ENCODE measurements around the gene RGS6.
A peak's percentile ranks its signal among the peaks of the same experiment; 100 is the strongest.

RGS6 gene

DNA sequence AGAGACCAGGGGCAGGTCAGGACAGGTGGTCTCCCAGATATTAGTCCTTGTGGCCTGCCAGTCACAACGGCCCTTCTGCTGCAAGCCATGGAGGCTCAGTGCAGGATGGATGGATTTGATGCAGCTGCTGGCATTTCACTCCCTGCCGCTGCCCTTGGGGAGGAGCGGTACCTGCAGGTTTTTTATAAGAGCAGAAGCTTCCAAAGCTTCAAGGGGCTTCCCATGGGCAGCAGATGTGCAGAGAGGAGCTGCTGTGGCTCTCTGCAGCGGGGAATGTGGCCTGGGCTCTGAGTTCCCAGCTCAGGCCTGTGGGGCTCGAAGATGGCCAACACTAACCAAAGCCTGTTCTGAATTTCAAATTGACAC is 582.4 kb downstream of the RGS6 start:
- DNase-seq = no peak

- DNase-seq = no peak
Observed at GRCh38 chr14:72515779-72516770, 583.8 kb downstream of the RGS6 start.

- DNase-seq = peak; percentile 8
Observed at GRCh38 chr14:72516936-72517700, 584.9 kb downstream of the RGS6 start.

- DNase-seq = no peak
Observed at GRCh38 chr14:72517736-72518135, 585.5 kb downstream of the RGS6 start.

DNA sequence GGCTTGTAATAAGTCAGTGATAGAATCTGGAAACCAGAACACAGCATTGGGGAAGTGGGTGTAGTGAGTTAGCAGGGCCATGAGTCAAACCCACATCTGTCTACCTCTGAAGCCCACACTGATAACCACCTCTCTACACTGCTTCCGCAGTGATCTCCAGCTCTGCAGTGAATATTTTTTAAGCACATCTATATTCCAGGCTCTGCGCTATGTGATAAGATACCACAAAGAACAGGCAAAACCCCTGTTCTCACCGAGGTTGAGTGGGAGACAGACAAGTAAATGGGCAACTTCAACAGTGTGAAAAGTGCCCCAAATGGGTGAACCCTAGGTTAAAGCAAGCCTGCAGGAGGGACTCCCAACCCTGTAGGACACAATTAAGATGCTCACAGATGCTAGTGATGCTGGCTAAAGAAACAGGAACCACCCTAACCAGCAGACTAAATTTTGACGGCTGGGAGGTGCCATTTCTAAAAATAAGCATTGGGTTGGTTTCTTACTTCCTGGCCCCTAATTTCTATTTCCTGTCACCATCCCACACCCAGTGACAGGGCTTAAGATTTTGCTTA is 586.7 kb downstream of the RGS6 start:
- DNase-seq = no peak

- no peak for DNase-seq
Observed at GRCh38 chr14:72519543-72519942, 587.3 kb downstream of the RGS6 start.

GRCh38 chr14:72521045-72521444 is 588.8 kb downstream of the RGS6 start:
- DNase-seq = no peak

DNA sequence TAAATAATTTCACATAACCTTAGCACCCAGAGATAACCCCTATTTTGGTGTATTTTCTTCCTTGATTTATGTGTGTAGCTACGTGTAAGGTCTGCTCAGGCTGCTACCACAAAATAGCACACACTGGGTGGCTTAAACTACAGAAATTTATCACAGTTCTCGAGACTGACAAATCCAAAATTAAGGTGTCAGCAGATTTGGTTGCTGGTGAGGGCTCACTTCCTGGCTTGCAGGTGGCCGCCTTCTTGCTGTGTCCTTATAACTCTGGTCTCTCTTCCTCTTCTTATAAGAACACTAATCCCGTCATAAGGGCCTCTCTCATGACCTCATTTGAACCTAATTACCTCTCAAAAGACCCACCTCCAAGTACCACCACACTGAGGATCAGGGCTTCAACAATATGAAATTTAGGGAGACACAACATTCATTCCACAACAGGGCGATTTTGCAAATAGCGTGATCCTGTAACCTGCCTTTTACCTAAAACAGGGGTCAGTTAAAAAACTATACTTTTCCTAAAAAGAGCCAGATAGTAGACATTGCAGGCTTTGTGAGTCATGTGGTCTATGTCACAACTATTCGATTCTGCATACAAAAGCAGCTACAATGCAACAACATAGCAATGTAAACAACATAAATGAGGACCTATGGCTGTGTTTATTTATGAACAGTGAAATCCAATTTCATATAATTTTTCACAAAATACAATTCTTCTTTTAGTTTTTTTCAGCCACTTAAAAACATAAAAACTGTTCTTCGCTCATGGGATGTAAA is 589.9 kb downstream of the RGS6 start:
- no peak for DNase-seq

DNA sequence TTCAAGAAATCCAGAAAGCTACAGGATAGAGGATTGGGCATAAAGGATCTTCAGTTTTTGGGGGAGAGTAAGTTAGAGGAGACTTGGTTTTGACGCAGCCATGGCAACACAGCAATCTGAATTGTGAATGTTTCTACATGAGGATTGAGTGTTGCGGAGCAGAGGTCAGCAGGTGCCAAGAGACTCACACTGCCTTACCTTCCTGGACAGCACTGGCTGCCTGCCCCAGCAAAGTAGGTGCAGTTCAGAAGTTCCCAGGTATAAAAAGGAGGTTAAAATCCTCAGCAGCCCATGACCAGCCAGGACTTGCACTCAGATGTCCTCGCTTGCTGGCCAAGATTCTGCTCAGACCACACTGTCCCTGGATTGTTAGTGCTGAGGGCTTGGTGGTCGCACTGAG is 590.6 kb downstream of the RGS6 start:
- DNase-seq = no peak

DNA sequence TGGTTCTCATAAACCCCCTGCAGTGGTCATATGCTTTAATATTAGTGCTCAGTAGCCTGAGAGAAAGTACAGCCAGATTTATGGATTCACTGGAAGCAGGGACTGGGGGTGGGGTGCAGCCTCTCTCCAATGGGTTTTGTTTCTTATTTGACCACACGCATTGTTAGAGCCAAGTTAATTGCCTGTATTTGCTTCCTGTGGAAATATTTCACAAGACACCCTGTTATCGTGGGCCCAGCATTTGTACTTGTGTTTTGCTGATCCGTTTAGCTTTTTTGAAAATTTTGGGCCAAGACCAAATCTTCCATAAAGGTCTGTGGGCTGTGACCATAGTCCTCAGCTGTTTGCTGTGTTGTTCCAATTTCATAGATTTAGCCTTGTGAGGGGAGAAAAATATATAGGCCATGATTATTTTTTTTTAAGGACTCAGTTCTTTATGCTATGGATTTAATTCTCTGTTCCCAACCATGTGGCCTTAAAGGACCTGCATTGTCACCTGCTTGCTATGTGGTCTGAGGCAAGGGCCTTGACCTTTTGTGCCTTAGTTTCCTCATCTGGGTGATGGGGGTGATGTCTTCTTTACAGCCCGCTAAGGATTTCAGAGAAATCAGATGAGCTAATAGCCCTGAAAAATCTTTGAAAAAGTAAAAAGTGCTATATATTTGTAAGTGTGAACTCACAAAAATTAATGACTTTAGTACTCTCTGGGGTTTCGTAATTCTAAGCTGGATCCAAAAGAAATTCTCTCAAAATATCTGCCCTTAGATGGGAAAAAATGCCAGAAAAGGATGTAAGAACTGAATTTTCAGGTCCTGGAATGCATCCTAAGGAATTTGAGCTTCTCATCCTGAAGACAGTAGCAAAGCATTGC is 591.4 kb downstream of the RGS6 start:
- no peak for DNase-seq

DNA sequence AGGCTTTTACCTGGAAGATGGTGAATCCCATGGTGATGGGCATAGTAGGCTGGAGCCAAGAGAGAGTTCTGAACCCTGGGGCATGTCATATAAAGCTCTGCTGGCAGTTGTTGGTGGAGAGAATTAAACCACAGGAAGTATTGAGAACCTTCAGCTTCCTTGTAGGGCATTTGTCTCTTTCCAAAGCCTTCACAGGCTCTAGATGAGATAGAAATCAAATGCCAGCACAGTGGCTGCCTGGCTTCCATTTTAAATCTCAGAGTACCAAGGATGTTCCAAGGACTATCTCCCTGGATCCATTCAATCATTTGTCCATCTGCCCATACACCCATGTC is 592.0 kb downstream of the RGS6 start:
- DNase-seq = no peak

- no peak for DNase-seq
Observed at GRCh38 chr14:72525087-72525915, 593.1 kb downstream of the RGS6 start.

DNA sequence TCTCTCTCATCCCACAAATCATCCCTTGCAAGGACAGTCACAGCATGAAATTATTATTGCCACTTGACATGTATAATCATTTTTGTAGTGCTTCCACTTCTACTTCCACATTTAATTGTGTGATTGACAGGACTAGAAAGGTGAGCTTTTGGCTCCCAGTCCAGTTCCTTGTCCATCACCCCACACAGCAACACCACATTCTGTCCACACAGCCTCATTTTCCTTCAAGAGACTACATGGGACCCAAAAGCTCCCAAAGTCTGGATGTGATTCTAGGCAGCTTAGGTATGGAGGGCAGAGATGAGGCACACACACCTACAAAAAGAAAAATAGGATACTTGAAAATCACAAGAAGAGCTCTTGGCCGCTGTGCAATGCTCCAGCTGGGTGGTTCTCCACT is 595.4 kb downstream of the RGS6 start:
- no peak for DNase-seq

- DNase-seq = no peak
Observed at GRCh38 chr14:72528059-72528862, 596.0 kb downstream of the RGS6 start.

GRCh38 chr14:72528863-72529175 is 596.6 kb downstream of the RGS6 start:
- DNase-seq = no peak

GRCh38 chr14:72532686-72533454 is 600.6 kb downstream of the RGS6 start:
- DNase-seq = no peak

DNA sequence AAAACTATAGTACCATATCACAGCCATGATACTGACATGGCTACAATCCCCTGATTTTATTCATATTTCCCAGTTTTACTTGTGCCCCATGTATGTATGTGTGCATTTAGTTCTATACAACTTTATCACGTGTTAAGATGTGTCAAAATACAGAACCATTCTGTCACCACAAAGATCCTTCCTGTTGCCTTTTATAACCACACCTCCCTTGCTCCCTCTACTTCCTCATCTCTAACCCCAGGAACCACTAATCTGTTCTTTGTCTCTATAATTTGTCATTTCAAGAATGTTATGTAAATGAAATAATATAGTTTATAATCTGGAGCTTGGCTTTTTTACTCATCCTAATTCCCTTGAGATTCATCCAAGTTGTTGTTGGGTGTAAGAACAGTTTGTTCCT is 603.3 kb downstream of the RGS6 start:
- DNase-seq = no peak

- DNase-seq = no peak
Observed at GRCh38 chr14:72538387-72538786, 606.2 kb downstream of the RGS6 start.

DNA sequence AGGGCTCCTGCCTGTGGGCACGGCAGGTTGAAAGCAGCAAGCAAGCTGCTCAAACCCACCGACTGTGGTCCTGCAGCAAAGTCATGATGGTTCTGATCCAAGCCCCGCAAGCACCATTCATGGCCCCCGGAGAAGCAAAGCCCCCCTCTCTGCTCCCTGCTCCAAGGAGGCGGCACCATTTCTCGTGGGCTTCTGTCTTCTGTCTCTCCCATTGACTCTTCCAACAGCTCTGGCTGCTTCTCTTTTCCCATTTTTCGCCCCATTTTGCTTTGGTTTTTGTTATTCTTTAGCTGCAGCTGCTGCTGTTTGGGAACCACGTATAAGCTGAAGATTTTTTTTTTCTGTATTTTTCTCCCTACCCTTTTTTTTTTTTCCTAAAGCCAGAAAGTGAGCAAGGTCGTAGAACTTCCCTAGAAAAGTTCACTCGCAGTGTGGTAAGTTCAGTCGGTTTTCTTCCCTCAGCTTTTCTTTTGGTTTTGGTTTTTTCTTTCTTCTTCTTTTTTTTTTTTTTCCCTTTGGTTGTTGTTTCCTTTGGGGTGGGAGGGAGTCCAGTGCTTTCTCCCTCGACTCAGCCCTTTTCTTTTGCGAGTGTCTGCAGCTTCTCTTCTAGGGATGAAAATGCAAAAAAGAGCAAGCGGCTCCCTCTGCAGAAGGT is 607.6 kb downstream of the RGS6 start:
- DNase-seq = no peak

All from NCI-H1436 (cell line).